Measurements from ENCODE around the gene LMO2. TPM values are rescaled to one million over a fixed set of nuclear protein-coding genes. Genes with fewer than 3 reads are reported as not detected.

Gene LMO2
- total and polyA plus RNA-seq, 2 donors (not counting 1 experiment from before 2014, with no cell fraction given): 6.2 to 10.7 TPM

DNA sequence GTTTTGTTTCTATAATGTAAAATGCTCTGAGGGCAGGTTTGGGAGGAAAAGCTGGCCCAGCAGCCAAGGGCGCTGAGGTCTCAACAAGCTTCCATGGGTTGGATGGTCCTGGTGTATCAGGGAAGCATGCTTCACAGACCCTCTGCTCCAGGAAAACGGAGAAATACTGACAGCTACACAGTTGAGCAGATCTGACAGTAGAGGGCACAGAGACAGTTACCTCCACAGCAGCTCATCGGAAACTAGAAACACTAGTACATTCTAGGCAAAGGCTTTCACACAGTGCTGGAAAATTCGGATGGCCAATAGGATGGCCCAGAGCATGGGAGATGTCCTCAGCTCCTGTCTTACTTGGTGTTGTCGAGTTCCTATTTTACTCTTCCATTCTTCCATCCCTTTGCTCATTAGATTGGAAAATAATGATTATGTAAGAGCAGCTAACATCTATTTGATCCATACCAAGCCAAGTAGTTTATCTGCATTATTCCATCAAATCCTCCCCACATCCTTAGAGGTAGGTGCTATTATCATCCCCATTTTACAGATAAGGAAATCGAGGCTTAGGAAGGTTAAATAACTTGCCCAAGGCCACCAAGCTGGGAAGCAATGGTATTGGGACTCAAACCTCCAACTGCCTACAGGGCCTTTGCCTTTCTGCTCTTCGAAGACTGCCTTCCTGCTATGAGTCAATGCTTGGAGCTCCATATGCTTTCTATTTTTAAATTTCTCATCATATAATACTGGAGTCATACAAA, 28.3 kb downstream of the LMO2 start:
- ATAC-seq (ENCODE audit: low read depth) (no peak), DNase-seq (no peak)
- intact Hi-C loops (cut with micrococcal nuclease): no loop called here
- peaks cover 14 to 18% of the 10 kb centered on the region in 2 donors for H3K4me1 ChIP-seq (ENCODE audit: control insufficient read depth in 2 of 2, insufficient read depth in 2 of 2, low read length in 2 of 2)
- WGBS (ENCODE audit: insufficient coverage): 100% methylated on average over 3 of the region's 7 CpGs
- H3K27me3 ChIP-seq (replicated peaks in 1 of 4; ENCODE audit: control extremely low read depth in 1 of 4, control insufficient read depth in 3 of 4, insufficient read depth in 4 of 4, low read length in 3 of 4): no peaks in the 10 kb centered on the region
- no peak overlapping the region for H3K4me3 Mint-ChIP-seq
- ChIA-PET CTCF (interaction anchor here (0.8 to 8.7 kb wide), 12 partner anchors 18 to 188 kb away, joined by 3 to 89 read pairs (median 4); partner anchors contain the start of gene CAPRIN1), POLR2A (no interaction called here)
- H3K9me3 ChIP-seq (ENCODE audit: control extremely low read depth in 1 of 3, control insufficient read depth in 2 of 3, insufficient read depth in 1 of 3, low read length in 2 of 3): no peaks in the 10 kb centered on the region
- H3K4me3 ChIP-seq (ENCODE audit: control extremely low read depth in 1 of 5, extremely low read depth in 1 of 5, insufficient read depth in 1 of 5, low read depth in 2 of 5, low read length in 4 of 5): no peak overlapping the region
- H3K27ac Mint-ChIP-seq: no peak overlapping the region
- no peaks in the 10 kb centered on the region for H3K27me3 Mint-ChIP-seq
- H3K36me3 ChIP-seq (replicated peaks in 1 of 2; ENCODE audit: control extremely low read depth in 1 of 2, control insufficient read depth in 1 of 2, extremely low read depth in 1 of 2, insufficient read depth in 2 of 2, low read length in 1 of 2): peaks cover 7 to 8% of the 10 kb centered on the region in 2 experiments
- no peak overlapping the region for H3K4me2 ChIP-seq (replicated peaks; ENCODE audit: low read depth, low read length, poor library complexity, severe bottlenecking)
- no peak for TF ChIP-seq EZH2 (IDR thresholded peaks at IDR 0.05; ENCODE audit: borderline replicate concordance, insufficient read depth, low read depth, low read length, poor library complexity, severe bottlenecking)
- TF ChIP-seq, protein P1, sequence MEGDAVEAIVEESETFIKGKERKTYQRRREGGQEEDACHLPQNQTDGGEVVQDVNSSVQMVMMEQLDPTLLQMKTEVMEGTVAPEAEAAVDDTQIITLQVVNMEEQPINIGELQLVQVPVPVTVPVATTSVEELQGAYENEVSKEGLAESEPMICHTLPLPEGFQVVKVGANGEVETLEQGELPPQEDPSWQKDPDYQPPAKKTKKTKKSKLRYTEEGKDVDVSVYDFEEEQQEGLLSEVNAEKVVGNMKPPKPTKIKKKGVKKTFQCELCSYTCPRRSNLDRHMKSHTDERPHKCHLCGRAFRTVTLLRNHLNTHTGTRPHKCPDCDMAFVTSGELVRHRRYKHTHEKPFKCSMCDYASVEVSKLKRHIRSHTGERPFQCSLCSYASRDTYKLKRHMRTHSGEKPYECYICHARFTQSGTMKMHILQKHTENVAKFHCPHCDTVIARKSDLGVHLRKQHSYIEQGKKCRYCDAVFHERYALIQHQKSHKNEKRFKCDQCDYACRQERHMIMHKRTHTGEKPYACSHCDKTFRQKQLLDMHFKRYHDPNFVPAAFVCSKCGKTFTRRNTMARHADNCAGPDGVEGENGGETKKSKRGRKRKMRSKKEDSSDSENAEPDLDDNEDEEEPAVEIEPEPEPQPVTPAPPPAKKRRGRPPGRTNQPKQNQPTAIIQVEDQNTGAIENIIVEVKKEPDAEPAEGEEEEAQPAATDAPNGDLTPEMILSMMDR (IDR thresholded peaks at IDR 0.05): no peak
- no peak overlapping the region for H2AFZ ChIP-seq (ENCODE audit: insufficient read depth, low read depth, low read length, poor library complexity, severe bottlenecking)
- H3K9me3 Mint-ChIP-seq (ENCODE audit: insufficient read depth): no peaks in the 10 kb centered on the region
- no peak overlapping the region for H3K27ac ChIP-seq (ENCODE audit: low read length in 2 of 2)
- H3K4me1 Mint-ChIP-seq: peaks cover 18% of the 10 kb centered on the region
- no peaks in the 10 kb centered on the region for H4K20me1 ChIP-seq (ENCODE audit: control insufficient read depth, insufficient read depth, low read length, poor library complexity, severe bottlenecking)
- peaks cover 3% of the 10 kb centered on the region for H3K79me2 ChIP-seq (ENCODE audit: control insufficient read depth, insufficient read depth, low read length)
- H3K9ac ChIP-seq (ENCODE audit: low read length): no peak overlapping the region

GRCh38 chr11:33861941-33862589, 29.8 kb downstream of the LMO2 start:
- H3K27me3 Mint-ChIP-seq: no peaks in the 10 kb centered on the region
- no peak for TF ChIP-seq EZH2 (IDR thresholded peaks at IDR 0.05; ENCODE audit: borderline replicate concordance, insufficient read depth, low read depth, low read length, poor library complexity, severe bottlenecking)
- TF ChIP-seq, protein P1 (IDR thresholded peaks at IDR 0.05): no peak
- Histone ChIP-seq H3K4me3 (ENCODE audit: control extremely low read depth in 1 of 5, extremely low read depth in 1 of 5, insufficient read depth in 1 of 5, low read depth in 2 of 5, low read length in 4 of 5) (no peak overlapping the region), H3K4me2 (replicated peaks; ENCODE audit: low read depth, low read length, poor library complexity, severe bottlenecking) (no peak overlapping the region), H2AFZ (ENCODE audit: insufficient read depth, low read depth, low read length, poor library complexity, severe bottlenecking) (no peak overlapping the region), H3K27me3 (replicated peaks in 1 of 4; ENCODE audit: control extremely low read depth in 1 of 4, control insufficient read depth in 3 of 4, insufficient read depth in 4 of 4, low read length in 3 of 4) (no peaks in the 10 kb centered on the region), H3K36me3 (replicated peaks in 1 of 2; ENCODE audit: control extremely low read depth in 1 of 2, control insufficient read depth in 1 of 2, extremely low read depth in 1 of 2, insufficient read depth in 2 of 2, low read length in 1 of 2) (peaks cover 7 to 8% of the 10 kb centered on the region in 2 experiments), H3K79me2 (ENCODE audit: control insufficient read depth, insufficient read depth, low read length) (no peaks in the 10 kb centered on the region), H3K9me3 (ENCODE audit: control extremely low read depth in 1 of 3, control insufficient read depth in 2 of 3, insufficient read depth in 1 of 3, low read length in 2 of 3) (no peaks in the 10 kb centered on the region), H3K9ac (ENCODE audit: low read length) (no peak overlapping the region), H3K27ac (ENCODE audit: low read length in 2 of 2) (no peak overlapping the region), H4K20me1 (ENCODE audit: control insufficient read depth, insufficient read depth, low read length, poor library complexity, severe bottlenecking) (no peaks in the 10 kb centered on the region), H3K4me1 (ENCODE audit: control insufficient read depth in 2 of 2, insufficient read depth in 2 of 2, low read length in 2 of 2) (peaks cover 0 to 3% of the 10 kb centered on the region in 2 donors)
- ChIA-PET CTCF (interaction anchor here (0.9 to 14.8 kb wide), 5 partner anchors 31 to 135 kb away, joined by 3 to 273 read pairs (median 4); no protein-coding TSS in a partner anchor), POLR2A (interaction anchor here (0.6 kb wide), 1 partner anchor 120 kb away, joined by 3 read pairs; no protein-coding TSS in a partner anchor)
- ATAC-seq (ENCODE audit: low read depth) (no peak), DNase-seq (no peak)
- no peaks in the 10 kb centered on the region for H3K9me3 Mint-ChIP-seq (ENCODE audit: insufficient read depth)
- peaks cover 10% of the 10 kb centered on the region for H3K4me1 Mint-ChIP-seq
- 92% methylated on average over 5 of the region's 6 CpGs for WGBS (ENCODE audit: insufficient coverage)
- no peak overlapping the region for H3K4me3 Mint-ChIP-seq
- no peak overlapping the region for H3K27ac Mint-ChIP-seq
- intact Hi-C loops (cut with micrococcal nuclease): no loop called here
